Activated naive CD4-positive, alpha-beta T cell treated with anti-CD3 and anti-CD28 coated beads, Interleukin-2, amount 50 U/mL, for 72 hours (primary cell): ENCODE data around the gene TMEM121. TPM values are rescaled to one million over a fixed set of nuclear protein-coding genes. Genes with fewer than 3 reads are reported as not detected.

Experiments used
- ATAC-seq, 2 donors: fragments of 150-1000 bp; cut with Tn5 transposase; 2 replicates each; pipeline ENCODE4 v1.10.0; 2021; ENCODE audit warnings: mild to moderate bottlenecking in 2 of 2, moderate library complexity in 2 of 2
- DNase-seq, 2 donors: peaks; one replicate each; pipeline ENCODE4 v3.0.0; 2021 to 2022; ENCODE audit warnings: low spot score in 2 of 2
- H3K27ac Mint-ChIP-seq, 2 donors: one replicate each; pipeline ENCODE4 v1.8.0; 2022; ENCODE audit warnings: mild to moderate bottlenecking in 2 of 2, mixed read lengths in 2 of 2
- H3K36me3 Mint-ChIP-seq, 2 donors: one replicate each; pipeline ENCODE4 v1.8.0; 2022; ENCODE audit warnings: mixed read lengths in 2 of 2
- H3K9me3 Mint-ChIP-seq, 2 donors: one replicate each; pipeline ENCODE4 v1.8.0; 2022; ENCODE audit warnings: mixed read lengths in 2 of 2
- total RNA-seq, 2 donors: library from RNA; stranded (reverse); gene quantifications; one replicate each; pipeline ENCODE4 v1.2.3, GENCODE V29; 2022

Gene TMEM121
- total RNA-seq, 2 donors from 2014 or later: 2.2 to 10.2 TPM

- DNase-seq (no peak), ATAC-seq (no peak)
- Mint-ChIP-seq H3K9me3 (no peaks in the 10 kb centered on the region), H3K36me3 (no peaks in the 10 kb centered on the region), H3K27ac (peak overlapping the region in 1 of 2 donors; percentile 76)
These were observed 40.6 kb upstream of the TMEM121 start for GRCh38 chr14:105485739-105486162.

- DNase-seq: no peak
- no peak for ATAC-seq
- H3K27ac Mint-ChIP-seq: peak within 1 kb of the TSS; percentile 79 to 81
These were observed 40.0 kb upstream of the TMEM121 start, which contains the start of gene CRIP1 for GRCh38 chr14:105486163-105486973. TSS of gene CRIP1 (plus strand) at chr14:105486886. CDS start at chr14:105487260, 374 bp downstream.

GRCh38 chr14:105486974-105487448 is 39.4 kb upstream of the TMEM121 start:
- peak in 1 of 2 donors; percentile 70 for DNase-seq
- H3K27ac Mint-ChIP-seq: no peak overlapping the region
- H3K9me3 Mint-ChIP-seq: no peaks in the 10 kb centered on the region
- H3K36me3 Mint-ChIP-seq: peaks cover 0 to 4% of the 10 kb centered on the region in 2 donors
- ATAC-seq: no peak

More at GRCh38 chr14:105486163-105486973, 40.0 kb upstream of the TMEM121 start, which contains the start of gene CRIP1:
- Mint-ChIP-seq H3K36me3 (no peaks in the 10 kb centered on the region), H3K9me3 (no peaks in the 10 kb centered on the region)

GRCh38 chr14:105487449-105487985 is 38.9 kb upstream of the TMEM121 start:
- Mint-ChIP-seq H3K36me3 (peaks cover 0 to 5% of the 10 kb centered on the region in 2 donors), H3K27ac (peak overlapping the region; percentile 79 to 81), H3K9me3 (no peaks in the 10 kb centered on the region)
- DNase-seq (peak in 1 of 2 donors; percentile 67), ATAC-seq (no peak)

- H3K36me3 Mint-ChIP-seq: peaks cover 0 to 5% of the 10 kb centered on the region in 2 donors
- H3K9me3 Mint-ChIP-seq: no peaks in the 10 kb centered on the region
- DNase-seq (no peak), ATAC-seq (no peak)
- peak overlapping the region; percentile 79 to 81 for H3K27ac Mint-ChIP-seq
These were observed 38.2 kb upstream of the TMEM121 start for GRCh38 chr14:105487986-105488777.

- Mint-ChIP-seq H3K27ac (peak overlapping the region; percentile 17 to 81), H3K36me3 (peaks cover 0 to 5% of the 10 kb centered on the region in 2 donors), H3K9me3 (no peaks in the 10 kb centered on the region)
- ATAC-seq (no peak), DNase-seq (no peak)
These were observed 37.4 kb upstream of the TMEM121 start for GRCh38 chr14:105488781-105489541.

GRCh38 chr14:105489542-105490266 is 36.7 kb upstream of the TMEM121 start:
- peaks cover 0 to 5% of the 10 kb centered on the region in 2 donors for H3K36me3 Mint-ChIP-seq
- peak; percentile 3 to 10 for ATAC-seq
- DNase-seq: peak; percentile 82 to 83
- peak overlapping the region; percentile 17 to 81 for H3K27ac Mint-ChIP-seq
- no peaks in the 10 kb centered on the region for H3K9me3 Mint-ChIP-seq

- peak overlapping the region in 1 of 2 donors; percentile 81 for H3K27ac Mint-ChIP-seq
- peak in 1 of 2 donors; percentile 0 for ATAC-seq
These were observed 36.2 kb upstream of the TMEM121 start for GRCh38 chr14:105490267-105490571.

GRCh38 chr14:105490572-105491365 is 35.6 kb upstream of the TMEM121 start, which contains the start of gene TEDC1:
TSS of gene TEDC1 (plus strand) at chr14:105491246. CDS start at chr14:105491376, 130 bp downstream.
- peak; percentile 75 to 81 for ATAC-seq
- Mint-ChIP-seq H3K27ac (peak within 1 kb of the TSS; percentile 81 to 93), H3K9me3 (no peaks in the 10 kb centered on the region), H3K36me3 (peaks cover 0 to 5% of the 10 kb centered on the region in 2 donors)
- peak; percentile 98 to 100 for DNase-seq

More at GRCh38 chr14:105490267-105490571, 36.2 kb upstream of the TMEM121 start:
- Mint-ChIP-seq H3K36me3 (peaks cover 0 to 5% of the 10 kb centered on the region in 2 donors), H3K9me3 (no peaks in the 10 kb centered on the region)
- DNase-seq: no peak

GRCh38 chr14:105491366-105491973 is 34.9 kb upstream of the TMEM121 start:
- ATAC-seq: peak; percentile 7 to 36
- peak overlapping the region; percentile 74 to 93 for H3K27ac Mint-ChIP-seq
- H3K9me3 Mint-ChIP-seq: no peaks in the 10 kb centered on the region
- peaks cover 0 to 5% of the 10 kb centered on the region in 2 donors for H3K36me3 Mint-ChIP-seq
- DNase-seq: peak; percentile 87 to 96

- no peaks in the 10 kb centered on the region for H3K9me3 Mint-ChIP-seq
- peaks cover 0 to 5% of the 10 kb centered on the region in 2 donors for H3K36me3 Mint-ChIP-seq
- H3K27ac Mint-ChIP-seq: peak overlapping the region; percentile 74 to 93
- ATAC-seq: no peak
- DNase-seq: peak in 1 of 2 donors; percentile 58
These were observed 34.1 kb upstream of the TMEM121 start for GRCh38 chr14:105492031-105492970.

- no peaks in the 10 kb centered on the region for H3K9me3 Mint-ChIP-seq
- peaks cover 0 to 5% of the 10 kb centered on the region in 2 donors for H3K36me3 Mint-ChIP-seq
- ATAC-seq (no peak), DNase-seq (peak in 1 of 2 donors; percentile 56)
- no peak overlapping the region for H3K27ac Mint-ChIP-seq
These were observed 33.2 kb upstream of the TMEM121 start for GRCh38 chr14:105492971-105493871.
